ENCODE measurements around the gene F10.

The F10 gene

DNA sequence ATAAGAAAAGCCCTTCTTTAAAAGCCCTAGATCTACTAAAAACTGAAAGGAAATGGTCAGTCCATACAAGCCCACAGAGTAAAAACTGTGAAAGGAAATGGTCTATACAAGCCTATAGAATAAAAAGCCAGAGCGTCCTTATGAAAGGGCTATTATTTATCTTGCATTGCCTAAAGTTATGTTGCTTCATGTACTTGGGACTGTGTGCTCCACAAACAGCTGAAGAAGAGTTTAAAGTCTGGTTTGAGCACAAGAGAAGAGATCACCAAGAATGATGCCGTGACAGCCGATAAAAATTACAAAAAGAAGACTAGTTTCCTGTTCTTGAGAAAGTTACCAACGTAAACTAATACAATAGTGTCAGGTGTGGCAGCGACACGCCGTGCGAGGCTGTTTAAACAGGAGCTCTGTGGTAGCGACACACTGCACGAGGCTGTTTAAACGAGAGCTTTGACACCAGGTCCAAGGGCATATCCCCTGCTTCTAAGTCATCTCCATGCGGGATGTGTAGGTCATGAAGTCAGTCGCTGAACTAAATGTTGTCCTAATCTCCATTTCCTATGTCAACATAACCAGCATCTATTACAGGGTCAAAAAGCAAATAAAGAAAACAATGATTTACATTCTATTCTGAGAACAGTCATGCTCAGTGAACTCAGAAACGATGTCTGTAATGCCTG lies 61.0 kb downstream of the F10 start:
- Histone ChIP-seq H3K27me3 (ENCODE audit: insufficient read depth, low read length) (no peaks in the 10 kb centered on the region), H2AFZ (ENCODE audit: low read depth, low read length) (no peak overlapping the region), H3K9me3 (ENCODE audit: low read length) (no peaks in the 10 kb centered on the region), H3K4me3 (ENCODE audit: low read length) (no peak overlapping the region), H3K36me3 (ENCODE audit: insufficient read depth, low read length) (peaks cover 76% of the 10 kb centered on the region), H3K4me1 (ENCODE audit: insufficient read depth, low read length) (peaks cover 6% of the 10 kb centered on the region)

DNA sequence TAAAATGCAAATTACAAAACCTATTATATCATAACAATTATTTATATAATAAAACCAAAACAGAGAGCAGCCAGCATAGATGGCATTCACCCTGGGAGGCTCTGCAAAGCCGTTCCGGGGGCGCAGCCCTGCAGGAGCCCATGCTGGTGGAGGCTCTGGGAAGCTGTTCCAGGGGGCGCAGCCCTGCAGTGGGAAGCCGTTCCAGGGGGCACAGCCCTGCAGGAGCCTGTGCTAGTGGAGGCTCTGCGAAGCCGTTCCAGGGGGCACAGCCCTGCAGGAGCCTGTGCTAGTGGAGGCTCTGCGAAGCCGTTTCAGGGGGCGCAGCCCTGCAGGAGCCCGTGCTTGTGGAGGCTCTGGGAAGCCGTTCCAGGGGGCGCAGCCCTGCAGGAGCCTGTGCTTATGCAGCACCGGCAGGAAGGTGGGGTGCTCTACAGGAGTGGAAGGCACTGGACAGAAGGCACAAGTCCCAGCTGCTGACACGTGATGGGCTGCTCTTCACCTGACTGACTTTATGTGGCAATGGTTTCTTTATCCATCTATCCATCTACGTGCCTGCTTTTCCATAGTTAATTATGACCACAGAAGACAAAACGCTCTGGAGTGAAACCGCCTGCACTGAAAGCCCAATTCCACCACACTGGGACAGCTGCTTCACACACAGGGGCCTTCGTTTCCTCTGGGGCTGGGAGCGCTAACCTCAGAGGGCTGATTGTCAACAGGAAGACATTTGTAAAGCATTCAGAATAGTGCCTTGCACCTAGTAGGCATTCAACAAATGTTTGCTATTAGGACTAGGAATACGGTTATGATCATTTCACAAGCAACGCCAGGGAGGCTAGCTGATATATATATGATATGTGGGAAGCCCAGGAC lies 62.2 kb downstream of the F10 start:
- H3K36me3 ChIP-seq (ENCODE audit: insufficient read depth, low read length): peaks cover 72% of the 10 kb centered on the region
- H3K27me3 ChIP-seq (ENCODE audit: insufficient read depth, low read length): no peaks in the 10 kb centered on the region
- no peak overlapping the region for H3K4me3 ChIP-seq (ENCODE audit: low read length)
- peaks cover 3% of the 10 kb centered on the region for H3K4me1 ChIP-seq (ENCODE audit: insufficient read depth, low read length)
- no peaks in the 10 kb centered on the region for H3K9me3 ChIP-seq (ENCODE audit: low read length)
- H2AFZ ChIP-seq (ENCODE audit: low read depth, low read length): no peak overlapping the region

DNA sequence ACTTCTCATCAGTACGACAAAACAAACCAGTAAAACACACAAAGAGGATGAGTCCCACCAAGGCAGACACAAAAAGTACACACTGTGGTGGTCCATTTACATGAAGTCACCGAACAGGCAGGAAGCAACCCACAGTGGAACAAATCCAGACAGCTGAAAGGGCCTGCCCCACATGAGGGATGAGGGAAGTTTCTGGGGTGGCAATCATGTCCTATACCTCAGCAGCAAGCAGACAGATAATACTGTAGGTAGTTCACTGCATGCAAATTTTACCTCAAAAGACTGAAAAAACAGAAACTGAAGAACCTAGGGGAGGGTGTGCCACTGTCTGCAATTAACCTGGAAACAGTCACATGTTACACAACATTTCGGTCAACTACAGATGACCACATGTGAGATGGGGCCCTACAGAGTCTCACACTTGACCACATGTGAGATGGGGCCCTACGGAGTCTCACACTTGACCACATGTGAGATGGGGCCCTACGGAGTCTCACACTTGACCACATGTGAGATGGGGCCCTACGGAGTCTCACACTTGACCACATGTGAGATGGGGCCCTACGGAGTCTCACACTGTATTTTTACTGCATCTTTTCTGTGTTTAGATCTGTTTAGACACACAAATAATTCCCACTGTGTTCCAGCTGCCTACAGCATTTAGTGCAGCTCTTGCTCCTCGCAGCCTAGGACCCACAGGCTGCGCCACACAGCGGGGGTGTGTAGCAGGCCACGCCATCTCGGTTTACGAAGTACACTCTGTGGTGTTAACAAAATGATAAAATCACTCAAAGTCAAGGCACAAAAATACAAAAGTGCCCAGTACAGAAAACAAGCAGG lies 63.7 kb downstream of the F10 start:
- Histone ChIP-seq H3K4me3 (ENCODE audit: low read length) (no peak overlapping the region), H3K36me3 (ENCODE audit: insufficient read depth, low read length) (peaks cover 67% of the 10 kb centered on the region), H3K27me3 (ENCODE audit: insufficient read depth, low read length) (no peaks in the 10 kb centered on the region), H3K4me1 (ENCODE audit: insufficient read depth, low read length) (no peaks in the 10 kb centered on the region), H3K9me3 (ENCODE audit: low read length) (no peaks in the 10 kb centered on the region), H2AFZ (ENCODE audit: low read depth, low read length) (no peak overlapping the region)

DNA sequence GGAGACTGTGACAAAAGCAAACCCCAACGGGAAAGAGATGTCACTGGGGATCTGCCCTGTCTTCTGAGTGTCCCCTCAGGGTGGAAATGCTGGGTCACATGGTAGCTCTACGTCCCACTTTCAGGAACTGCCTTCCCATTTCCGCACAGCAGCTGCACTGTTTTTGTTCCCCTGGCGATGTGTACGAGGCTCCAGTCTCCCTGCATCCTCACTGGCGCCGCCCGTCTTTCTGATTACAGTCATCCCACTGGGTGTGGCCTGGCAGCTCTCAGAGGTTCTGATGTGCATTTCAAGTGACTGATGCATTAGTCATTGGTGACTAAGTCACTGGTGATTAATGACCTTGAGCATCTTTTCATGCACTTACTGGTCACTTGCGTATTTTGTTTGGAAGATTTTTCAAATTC lies 64.7 kb downstream of the F10 start:
- peaks cover 70% of the 10 kb centered on the region for H3K36me3 ChIP-seq (ENCODE audit: insufficient read depth, low read length)

DNA sequence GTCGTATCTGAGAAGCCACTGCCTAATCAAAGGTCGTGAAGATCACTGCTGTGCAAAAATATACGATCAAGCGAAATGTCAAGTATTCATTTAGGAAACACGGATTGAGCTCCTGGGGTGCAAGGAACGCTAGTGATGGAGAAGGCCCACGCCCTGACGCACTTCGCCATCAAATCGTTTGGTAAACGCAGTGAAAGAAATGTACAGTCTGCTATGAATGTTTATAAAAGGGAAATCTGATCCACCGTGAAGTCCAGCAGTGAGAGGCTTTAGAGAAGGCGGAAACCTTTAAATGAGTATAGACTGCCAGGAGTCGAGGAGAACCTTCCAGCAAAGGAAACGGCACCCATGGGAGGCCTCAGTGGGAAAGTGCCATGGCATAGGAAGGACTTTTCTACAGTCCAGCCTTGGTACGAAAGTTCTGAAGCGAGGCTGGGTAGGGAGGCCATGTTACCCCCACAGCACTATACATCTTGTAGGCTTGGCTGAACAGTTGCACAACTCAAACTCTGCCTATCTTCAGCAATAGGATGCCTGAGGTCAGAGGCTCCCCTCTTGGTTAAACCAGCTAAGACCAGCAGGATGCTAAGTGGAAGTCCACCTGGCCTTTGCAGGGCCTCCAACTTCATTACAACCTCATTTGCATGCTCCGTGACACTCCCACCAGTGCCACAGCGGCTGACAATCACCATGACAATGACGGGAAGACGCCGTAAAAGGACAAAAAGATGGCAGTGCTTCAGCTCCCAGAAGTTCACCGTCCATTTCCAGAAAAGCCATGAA lies 65.5 kb downstream of the F10 start:
- no peaks in the 10 kb centered on the region for H3K27me3 ChIP-seq (ENCODE audit: insufficient read depth, low read length)
- no peak overlapping the region for H3K4me3 ChIP-seq (ENCODE audit: low read length)
- no peaks in the 10 kb centered on the region for H3K4me1 ChIP-seq (ENCODE audit: insufficient read depth, low read length)
- H3K36me3 ChIP-seq (ENCODE audit: insufficient read depth, low read length): peaks cover 72% of the 10 kb centered on the region
- H2AFZ ChIP-seq (ENCODE audit: low read depth, low read length): no peak overlapping the region
- no peaks in the 10 kb centered on the region for H3K9me3 ChIP-seq (ENCODE audit: low read length)

More for the DNA sequence above, 64.7 kb downstream of the F10 start:
- no peak overlapping the region for H2AFZ ChIP-seq (ENCODE audit: low read depth, low read length)
- H3K9me3 ChIP-seq (ENCODE audit: low read length): no peaks in the 10 kb centered on the region
- H3K27me3 ChIP-seq (ENCODE audit: insufficient read depth, low read length): no peaks in the 10 kb centered on the region
- H3K4me1 ChIP-seq (ENCODE audit: insufficient read depth, low read length): no peaks in the 10 kb centered on the region
- no peak overlapping the region for H3K4me3 ChIP-seq (ENCODE audit: low read length)

DNA sequence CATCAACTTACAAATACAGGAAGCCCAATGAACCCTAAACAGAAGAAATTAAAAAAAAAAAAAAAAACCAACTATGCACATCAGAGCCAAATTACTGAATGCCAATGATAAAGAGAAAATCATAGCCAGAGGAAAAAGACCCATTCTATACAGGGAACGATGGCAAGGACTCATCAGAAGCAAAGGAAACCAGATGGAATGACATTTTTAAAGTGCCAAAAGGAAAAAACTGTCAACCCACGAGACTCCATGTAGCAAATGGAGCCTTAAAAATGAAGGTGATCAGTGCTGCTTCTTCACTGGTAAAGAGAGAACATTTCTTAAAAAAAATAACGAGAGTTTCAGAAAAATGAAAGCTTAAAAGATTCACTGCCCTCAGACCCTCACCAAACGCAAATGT lies 67.6 kb downstream of the F10 start:
- Histone ChIP-seq H3K9me3 (ENCODE audit: low read length) (no peaks in the 10 kb centered on the region), H2AFZ (ENCODE audit: low read depth, low read length) (no peak overlapping the region), H3K27me3 (ENCODE audit: insufficient read depth, low read length) (no peaks in the 10 kb centered on the region), H3K4me1 (ENCODE audit: insufficient read depth, low read length) (no peaks in the 10 kb centered on the region), H3K36me3 (ENCODE audit: insufficient read depth, low read length) (peaks cover 77% of the 10 kb centered on the region), H3K4me3 (ENCODE audit: low read length) (no peak overlapping the region)

DNA sequence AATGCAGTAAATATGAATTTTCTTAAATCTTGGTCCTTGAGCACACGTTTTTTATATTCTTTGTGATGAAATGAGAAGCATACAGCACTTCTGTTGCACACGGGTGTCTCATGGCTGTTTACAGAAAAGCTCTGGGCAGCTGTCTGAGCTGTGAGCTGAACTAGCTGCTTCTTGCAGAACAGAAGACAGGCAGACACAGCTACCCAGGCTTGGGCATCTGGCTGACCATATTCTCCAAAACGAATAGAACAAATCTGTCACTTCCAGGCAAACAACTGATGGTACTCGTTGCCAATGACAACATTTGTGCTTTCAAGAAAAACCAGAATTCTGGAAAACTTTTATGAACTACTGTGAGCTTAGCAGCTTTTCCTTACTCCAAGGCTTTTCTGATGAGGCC lies 69.7 kb downstream of the F10 start:
- Histone ChIP-seq H2AFZ (ENCODE audit: low read depth, low read length) (no peak overlapping the region), H3K4me1 (ENCODE audit: insufficient read depth, low read length) (no peaks in the 10 kb centered on the region), H3K9me3 (ENCODE audit: low read length) (no peaks in the 10 kb centered on the region), H3K4me3 (ENCODE audit: low read length) (no peak overlapping the region), H3K36me3 (ENCODE audit: insufficient read depth, low read length) (peaks cover 79% of the 10 kb centered on the region), H3K27me3 (ENCODE audit: insufficient read depth, low read length) (no peaks in the 10 kb centered on the region)

DNA sequence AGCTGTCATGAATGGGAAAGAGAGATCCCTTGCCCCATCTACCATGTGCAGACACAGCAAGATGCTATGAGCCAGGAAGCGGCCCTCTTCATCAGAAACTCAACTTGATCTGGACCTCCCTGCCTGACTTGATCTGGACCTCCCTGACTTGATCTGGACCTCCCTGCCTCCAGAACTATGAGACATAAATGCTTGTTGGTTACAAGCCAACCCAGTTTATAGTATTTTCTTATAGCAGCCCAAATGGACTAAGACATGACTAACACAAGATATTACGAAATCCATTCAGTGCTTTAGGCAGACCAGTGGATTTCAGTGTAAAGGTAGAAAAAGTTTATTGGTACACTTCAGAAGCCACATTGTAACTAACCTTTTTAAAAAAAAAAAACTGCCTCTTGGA lies 70.3 kb downstream of the F10 start:
- no peaks in the 10 kb centered on the region for H3K27me3 ChIP-seq (ENCODE audit: insufficient read depth, low read length)
- no peaks in the 10 kb centered on the region for H3K4me1 ChIP-seq (ENCODE audit: insufficient read depth, low read length)
- peaks cover 78% of the 10 kb centered on the region for H3K36me3 ChIP-seq (ENCODE audit: insufficient read depth, low read length)
- no peaks in the 10 kb centered on the region for H3K9me3 ChIP-seq (ENCODE audit: low read length)
- H3K4me3 ChIP-seq (ENCODE audit: low read length): no peak overlapping the region
- H2AFZ ChIP-seq (ENCODE audit: low read depth, low read length): no peak overlapping the region

DNA sequence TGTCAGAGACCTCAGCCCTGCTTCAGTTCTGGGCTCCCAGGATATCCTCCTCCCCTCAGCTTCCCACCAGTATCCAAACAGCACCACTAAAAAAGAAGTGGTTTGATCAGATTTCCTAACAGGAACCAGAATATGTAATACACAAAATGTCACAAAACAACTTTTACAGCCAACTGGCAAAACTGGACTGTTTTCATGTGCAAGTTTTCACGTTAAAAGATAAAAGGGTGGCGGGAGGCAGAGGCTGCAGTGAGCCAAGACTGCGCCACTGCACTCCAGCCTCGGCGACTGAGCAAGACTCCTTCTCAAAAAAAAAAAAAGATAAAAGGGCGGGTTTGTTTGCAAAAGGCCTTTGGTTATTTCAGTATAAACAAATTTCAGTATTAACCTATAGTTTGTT lies 72.8 kb downstream of the F10 start:
- peaks cover 79% of the 10 kb centered on the region for H3K36me3 ChIP-seq (ENCODE audit: insufficient read depth, low read length)
- no peak overlapping the region for H2AFZ ChIP-seq (ENCODE audit: low read depth, low read length)
- no peaks in the 10 kb centered on the region for H3K27me3 ChIP-seq (ENCODE audit: insufficient read depth, low read length)

DNA sequence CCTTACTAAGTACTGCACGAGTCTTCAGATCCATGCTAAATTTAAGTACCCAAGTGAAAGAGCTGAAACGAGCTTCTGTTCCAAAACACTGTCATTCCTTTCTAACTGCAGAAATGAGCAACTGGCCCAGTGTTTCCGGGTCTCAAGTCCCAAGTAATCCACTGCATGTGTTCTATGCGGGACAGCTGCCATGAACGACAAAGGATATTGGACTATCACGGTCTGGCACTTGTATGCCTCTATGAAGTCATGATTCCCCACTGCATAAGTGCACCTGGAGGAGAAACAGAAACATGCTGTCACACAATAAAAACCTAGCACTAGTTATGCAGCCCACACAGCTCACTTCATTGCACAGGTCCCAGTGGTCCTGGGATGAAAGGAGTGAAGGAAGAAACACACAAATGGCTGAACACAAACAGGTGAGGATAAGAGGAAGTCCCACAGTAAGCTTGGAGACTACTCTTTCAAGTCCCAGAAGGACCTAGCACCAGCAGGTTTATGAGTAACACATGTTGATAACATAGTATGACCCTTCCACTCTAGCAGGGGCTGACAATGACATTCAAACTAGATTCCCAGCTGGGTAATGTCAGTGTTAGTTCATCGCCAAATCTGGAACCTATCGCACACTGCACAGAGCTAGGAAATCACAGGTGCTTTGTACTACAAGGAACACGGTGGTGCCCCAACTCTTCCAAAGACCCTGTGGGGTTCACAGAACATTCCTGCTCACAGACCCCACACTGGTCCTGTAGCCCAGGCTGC lies 74.6 kb downstream of the F10 start:
- Histone ChIP-seq H3K4me3 (ENCODE audit: low read length) (no peak overlapping the region), H2AFZ (ENCODE audit: low read depth, low read length) (no peak overlapping the region), H3K9me3 (ENCODE audit: low read length) (no peaks in the 10 kb centered on the region), H3K36me3 (ENCODE audit: insufficient read depth, low read length) (peaks cover 67% of the 10 kb centered on the region), H3K27me3 (ENCODE audit: insufficient read depth, low read length) (no peaks in the 10 kb centered on the region), H3K4me1 (ENCODE audit: insufficient read depth, low read length) (no peaks in the 10 kb centered on the region)

More for the DNA sequence above, 72.8 kb downstream of the F10 start:
- no peak overlapping the region for H3K4me3 ChIP-seq (ENCODE audit: low read length)
- H3K4me1 ChIP-seq (ENCODE audit: insufficient read depth, low read length): no peaks in the 10 kb centered on the region
- no peaks in the 10 kb centered on the region for H3K9me3 ChIP-seq (ENCODE audit: low read length)
